PFSK-1 (cell line): Measurements from ENCODE around the gene FARS2.

ENCODE experiments used
- FOXP2 ChIP-seq: optimal IDR thresholded peaks from 2 replicates; pipeline ENCODE3; 2011; ENCODE audit warnings: borderline replicate concordance, control low read depth, inconsistent platforms; ENCODE audit not compliant: insufficient read depth; ENCODE audit errors: extremely low read length, extremely low read depth
- POLR2AphosphoS5 ChIP-seq: IDR thresholded peaks from 2 replicates; pipeline ENCODE4 v1.6.1; 2012; ENCODE audit warnings: low read depth, mild to moderate bottlenecking, control low read depth, low read length, moderate library complexity
- SIN3A ChIP-seq: IDR thresholded peaks from 2 replicates; pipeline ENCODE4 v1.6.1; 2012; ENCODE audit warnings: mild to moderate bottlenecking, low read length, moderate library complexity, borderline replicate concordance; ENCODE audit not compliant: insufficient read depth
- TAF1 ChIP-seq: IDR thresholded peaks from 2 replicates; pipeline ENCODE4 v1.6.1; 2012; ENCODE audit warnings: low read length, control low read depth, borderline replicate concordance; ENCODE audit not compliant: insufficient read depth
- TF ChIP-seq, protein P1 (sequence below), 2 experiments: IDR thresholded peaks; 2 replicates each; pipeline versions ENCODE4 v1.6.1 to v1.8.0; 2011 to 2012; ENCODE audit warnings: low read depth in 2 of 2, low read length in 2 of 2, control low read depth in 1 of 2, inconsistent platforms in 1 of 2, mild to moderate bottlenecking in 1 of 2, moderate library complexity in 1 of 2; ENCODE audit not compliant: insufficient read depth in 1 of 2

The FARS2 gene

DNA sequence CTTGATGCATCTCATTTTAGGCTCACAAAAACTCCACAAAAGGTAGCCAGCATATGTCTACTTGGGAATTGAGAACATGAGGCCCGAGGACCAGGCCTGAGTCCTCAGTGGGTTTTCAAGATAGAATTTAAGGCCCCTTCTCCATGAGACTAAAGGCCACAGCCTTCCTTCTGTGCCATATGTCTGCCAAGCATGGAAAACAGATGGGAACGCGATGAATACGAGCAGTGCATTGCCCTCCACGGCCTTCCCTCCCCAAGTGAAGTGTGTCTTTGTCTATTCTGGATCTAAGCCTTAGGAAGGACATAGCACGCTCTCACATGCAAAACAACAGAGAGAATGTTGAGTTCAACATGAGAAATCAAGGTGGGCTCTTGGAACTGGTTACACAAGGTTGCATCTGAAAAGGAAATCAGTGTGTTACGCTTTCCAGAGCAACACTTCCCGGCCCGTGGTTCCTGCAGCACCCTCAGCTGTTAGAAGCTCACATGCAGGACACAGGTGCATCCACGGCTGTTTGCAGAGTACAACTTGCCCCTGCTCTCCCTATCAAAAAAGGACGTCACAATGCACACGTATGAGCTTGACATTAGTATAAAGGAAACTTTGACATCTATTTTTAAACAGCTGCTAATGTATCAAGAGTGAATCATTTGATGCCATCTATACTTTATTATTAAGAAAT lies 515.5 kb downstream of the FARS2 start:
- TF ChIP-seq SIN3A (no peak), TAF1 (no peak), POLR2AphosphoS5 (no peak), FOXP2 (no peak)
- TF ChIP-seq, protein P1, sequence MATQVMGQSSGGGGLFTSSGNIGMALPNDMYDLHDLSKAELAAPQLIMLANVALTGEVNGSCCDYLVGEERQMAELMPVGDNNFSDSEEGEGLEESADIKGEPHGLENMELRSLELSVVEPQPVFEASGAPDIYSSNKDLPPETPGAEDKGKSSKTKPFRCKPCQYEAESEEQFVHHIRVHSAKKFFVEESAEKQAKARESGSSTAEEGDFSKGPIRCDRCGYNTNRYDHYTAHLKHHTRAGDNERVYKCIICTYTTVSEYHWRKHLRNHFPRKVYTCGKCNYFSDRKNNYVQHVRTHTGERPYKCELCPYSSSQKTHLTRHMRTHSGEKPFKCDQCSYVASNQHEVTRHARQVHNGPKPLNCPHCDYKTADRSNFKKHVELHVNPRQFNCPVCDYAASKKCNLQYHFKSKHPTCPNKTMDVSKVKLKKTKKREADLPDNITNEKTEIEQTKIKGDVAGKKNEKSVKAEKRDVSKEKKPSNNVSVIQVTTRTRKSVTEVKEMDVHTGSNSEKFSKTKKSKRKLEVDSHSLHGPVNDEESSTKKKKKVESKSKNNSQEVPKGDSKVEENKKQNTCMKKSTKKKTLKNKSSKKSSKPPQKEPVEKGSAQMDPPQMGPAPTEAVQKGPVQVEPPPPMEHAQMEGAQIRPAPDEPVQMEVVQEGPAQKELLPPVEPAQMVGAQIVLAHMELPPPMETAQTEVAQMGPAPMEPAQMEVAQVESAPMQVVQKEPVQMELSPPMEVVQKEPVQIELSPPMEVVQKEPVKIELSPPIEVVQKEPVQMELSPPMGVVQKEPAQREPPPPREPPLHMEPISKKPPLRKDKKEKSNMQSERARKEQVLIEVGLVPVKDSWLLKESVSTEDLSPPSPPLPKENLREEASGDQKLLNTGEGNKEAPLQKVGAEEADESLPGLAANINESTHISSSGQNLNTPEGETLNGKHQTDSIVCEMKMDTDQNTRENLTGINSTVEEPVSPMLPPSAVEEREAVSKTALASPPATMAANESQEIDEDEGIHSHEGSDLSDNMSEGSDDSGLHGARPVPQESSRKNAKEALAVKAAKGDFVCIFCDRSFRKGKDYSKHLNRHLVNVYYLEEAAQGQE (IDR thresholded peaks at IDR 0.05; ENCODE audit: insufficient read depth in 1 of 2, low read depth in 2 of 2, low read length in 2 of 2) = no peak

DNA sequence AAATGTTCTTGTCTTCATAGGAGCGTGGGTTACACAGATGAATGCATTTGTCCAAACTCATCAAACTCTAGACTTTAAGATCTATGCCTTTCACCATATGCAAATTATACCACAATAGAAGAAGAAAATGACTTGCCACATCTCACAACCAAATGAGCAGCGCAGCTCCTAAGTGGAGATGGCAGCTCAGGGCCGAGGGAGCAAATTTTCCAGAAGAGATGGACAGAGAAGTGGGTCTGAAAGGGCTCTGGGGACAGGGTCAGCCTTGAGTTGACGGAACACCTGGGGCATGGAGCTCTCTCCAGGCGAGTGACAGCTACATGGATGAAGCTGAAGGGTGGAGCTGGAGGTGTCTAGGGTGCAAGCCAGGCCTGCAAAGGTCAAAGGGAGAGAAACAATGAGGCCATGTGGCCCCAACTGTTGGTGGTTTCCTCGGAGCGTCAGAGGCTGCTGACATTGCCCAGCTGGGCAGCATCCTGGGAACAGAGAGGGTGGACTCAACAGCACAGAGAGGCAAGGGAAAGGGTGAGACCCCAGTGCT lies 517.1 kb downstream of the FARS2 start:
- TF ChIP-seq FOXP2 (no peak), SIN3A (no peak), TAF1 (no peak), POLR2AphosphoS5 (no peak)
- TF ChIP-seq, protein P1 (IDR thresholded peaks at IDR 0.05; ENCODE audit: insufficient read depth in 1 of 2, low read depth in 2 of 2, low read length in 2 of 2) = no peak

DNA sequence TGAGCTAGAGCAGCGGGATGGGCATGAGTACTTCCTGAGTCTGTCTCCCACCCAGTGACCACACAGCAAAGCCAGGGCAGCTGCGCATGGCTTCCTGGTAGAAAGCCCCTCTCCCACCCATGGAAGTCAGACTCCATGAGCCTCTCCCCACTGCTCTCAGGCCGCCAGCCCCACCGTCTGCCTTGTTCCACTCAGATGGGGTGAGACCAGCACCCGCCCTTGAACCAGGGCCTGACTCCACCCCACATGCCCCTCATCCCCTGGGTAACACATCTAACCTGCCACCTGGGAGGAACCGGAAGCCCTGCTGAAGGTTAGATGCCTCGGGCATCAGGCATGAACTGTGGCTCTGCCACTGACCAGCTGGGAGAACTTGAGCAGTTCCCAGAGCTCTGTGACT lies 517.6 kb downstream of the FARS2 start:
- no peak for TF ChIP-seq TAF1
- TF ChIP-seq FOXP2 = no peak
- TF ChIP-seq, protein P1 (IDR thresholded peaks at IDR 0.05; ENCODE audit: insufficient read depth in 1 of 2, low read depth in 2 of 2, low read length in 2 of 2) = no peak

DNA sequence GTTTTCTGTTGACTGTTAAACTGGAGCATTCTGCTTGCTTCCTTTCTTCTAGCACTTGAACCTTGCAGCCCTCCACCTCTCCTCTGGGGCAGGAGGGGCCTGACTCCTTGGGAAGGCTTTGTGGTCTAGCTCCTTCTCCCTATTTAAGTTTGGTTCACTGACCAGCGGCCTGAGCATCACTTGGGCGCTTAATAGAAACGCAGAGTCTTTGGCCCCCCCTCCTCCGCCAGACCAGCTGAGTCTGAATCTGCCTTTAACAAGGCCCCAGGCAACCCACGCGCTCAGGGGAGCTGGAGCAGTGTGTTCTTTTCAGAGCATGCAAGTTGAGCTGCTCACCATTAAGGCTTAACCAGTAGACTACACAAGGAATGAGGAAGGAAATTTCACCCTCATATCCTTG lies 519.7 kb downstream of the FARS2 start:
- no peak for TF ChIP-seq POLR2AphosphoS5
- TF ChIP-seq, protein P1 (IDR thresholded peaks at IDR 0.05; ENCODE audit: insufficient read depth in 1 of 2, low read depth in 2 of 2, low read length in 2 of 2) = no peak
- no peak for TF ChIP-seq SIN3A
- no peak for TF ChIP-seq TAF1
- no peak for TF ChIP-seq FOXP2

DNA sequence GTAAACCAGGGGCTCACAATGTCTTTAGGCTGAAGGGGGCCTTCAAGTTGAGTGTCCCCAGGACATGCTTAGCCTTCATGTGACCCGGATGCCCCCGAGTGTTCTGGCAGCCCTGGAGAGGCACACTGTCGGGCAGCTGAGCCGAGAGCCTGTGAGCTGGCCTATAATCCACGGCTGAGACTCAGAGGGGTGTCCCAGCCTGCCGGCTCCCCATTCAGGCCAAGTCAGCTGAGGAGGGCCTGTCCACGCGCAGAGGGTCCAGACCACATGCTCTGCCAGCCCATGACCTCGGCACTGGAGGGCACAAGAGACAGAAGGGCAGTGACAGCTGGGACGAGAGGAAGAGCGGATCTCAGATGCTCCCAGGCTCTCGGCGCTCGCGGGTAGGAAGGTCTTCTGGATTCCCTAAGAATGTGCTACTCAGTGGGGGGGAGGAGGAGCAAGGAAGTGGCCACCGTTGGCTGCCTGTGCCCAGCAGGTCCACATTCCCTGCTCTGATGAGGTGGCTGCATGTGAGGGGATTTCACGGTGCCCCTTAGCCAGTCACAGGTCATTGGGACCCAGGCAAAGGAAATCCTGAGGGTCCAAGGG lies 520.7 kb downstream of the FARS2 start:
- TF ChIP-seq TAF1 (no peak), FOXP2 (no peak), POLR2AphosphoS5 (no peak), SIN3A (no peak)
